Esophagus muscularis mucosa (tissue), 4 donors: ENCODE measurements around the gene EMP3.

ENCODE experiments used
- EP300 ChIP-seq: sonication (generic); formaldehyde crosslinking; IDR thresholded peaks from one replicate; pipeline ENCODE4 v1.6.1; 2017; ENCODE audit warnings: antibody characterized with exemption
- POLR2A ChIP-seq: fragments of 450-650 bp; IDR thresholded peaks from one replicate; pipeline ENCODE4 v1.6.1; 2017; ENCODE audit warnings: antibody characterized with exemption, moderate library complexity, mild to moderate bottlenecking, low read depth
- TF ChIP-seq, protein P1 (sequence below), 3 experiments: fragments of 200-600 bp in 2 of 3; fragments of 450-650 bp in 1 of 3; sonication (generic) in 2 of 3; IDR thresholded peaks; one replicate each; pipeline ENCODE4 v1.5.1; 2017 to 2019; ENCODE audit warnings: antibody characterized with exemption in 3 of 3, mild to moderate bottlenecking in 2 of 3, moderate library complexity in 1 of 3

DNA sequence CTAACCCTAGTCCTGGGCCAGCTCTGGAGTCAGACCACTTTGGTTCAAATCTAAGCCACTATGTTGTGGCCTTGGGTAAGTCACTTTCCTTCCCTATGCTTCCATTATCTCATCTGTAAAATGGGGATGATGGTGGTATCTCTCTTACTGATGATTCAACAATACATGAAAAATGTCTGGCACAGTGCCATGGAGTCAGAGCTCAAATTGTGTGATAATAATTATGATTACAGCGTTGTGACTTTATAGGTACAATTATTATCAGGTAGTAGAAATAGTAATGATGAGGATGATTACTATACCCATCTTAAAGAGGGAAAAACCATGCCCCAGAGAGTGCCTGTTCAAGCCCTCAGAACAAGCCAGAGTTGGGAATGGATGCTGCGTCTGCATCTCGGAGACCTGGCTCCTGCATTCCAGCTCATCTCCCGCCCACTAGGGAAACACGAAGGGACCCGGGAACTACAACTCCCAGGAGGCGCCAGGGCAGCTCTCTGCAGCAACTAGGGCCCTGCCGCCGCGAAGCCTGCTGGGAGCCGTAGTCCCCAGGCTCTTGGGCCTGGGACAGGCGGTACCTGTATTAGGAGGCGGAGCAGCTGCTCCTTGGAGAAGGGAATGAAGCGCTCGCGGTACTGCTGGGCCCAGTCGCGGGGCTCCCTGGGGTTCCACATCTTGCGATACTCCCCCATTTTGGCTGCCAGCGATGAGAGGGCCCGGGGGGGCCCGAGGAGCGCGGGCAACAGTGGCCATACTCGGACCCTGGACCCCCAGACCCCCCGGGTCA lies 37.6 kb downstream of the EMP3 start:
- TF ChIP-seq, protein P1, sequence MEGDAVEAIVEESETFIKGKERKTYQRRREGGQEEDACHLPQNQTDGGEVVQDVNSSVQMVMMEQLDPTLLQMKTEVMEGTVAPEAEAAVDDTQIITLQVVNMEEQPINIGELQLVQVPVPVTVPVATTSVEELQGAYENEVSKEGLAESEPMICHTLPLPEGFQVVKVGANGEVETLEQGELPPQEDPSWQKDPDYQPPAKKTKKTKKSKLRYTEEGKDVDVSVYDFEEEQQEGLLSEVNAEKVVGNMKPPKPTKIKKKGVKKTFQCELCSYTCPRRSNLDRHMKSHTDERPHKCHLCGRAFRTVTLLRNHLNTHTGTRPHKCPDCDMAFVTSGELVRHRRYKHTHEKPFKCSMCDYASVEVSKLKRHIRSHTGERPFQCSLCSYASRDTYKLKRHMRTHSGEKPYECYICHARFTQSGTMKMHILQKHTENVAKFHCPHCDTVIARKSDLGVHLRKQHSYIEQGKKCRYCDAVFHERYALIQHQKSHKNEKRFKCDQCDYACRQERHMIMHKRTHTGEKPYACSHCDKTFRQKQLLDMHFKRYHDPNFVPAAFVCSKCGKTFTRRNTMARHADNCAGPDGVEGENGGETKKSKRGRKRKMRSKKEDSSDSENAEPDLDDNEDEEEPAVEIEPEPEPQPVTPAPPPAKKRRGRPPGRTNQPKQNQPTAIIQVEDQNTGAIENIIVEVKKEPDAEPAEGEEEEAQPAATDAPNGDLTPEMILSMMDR (IDR thresholded peaks at IDR 0.05): peak in 1 of 3 experiments; percentile 27
- TF ChIP-seq POLR2A (no peak), EP300 (no peak)
